Head of caudate nucleus (tissue), 42 donors: Measurements from ENCODE around the gene PRAMEF6.
"Not testable (repeated sequence)": the region's sequence is repeated elsewhere in the genome, so short reads cannot be mapped to it uniquely, and the experiment has no call there.

Experiments used
- DNase-seq, 42 donors: peaks; one replicate each; pipeline versions ENCODE4 v3.0.0 to v3.0.0-alpha.2; 2020 to 2021; ENCODE audit warnings: mixed read lengths in 7 of 42
- intact Hi-C: fragments of 100-400 bp; cut with DNase I; formaldehyde crosslinking; loops from one replicate; pipeline ENCODE4 v1.15.0; 2022

PRAMEF6 gene

DNA sequence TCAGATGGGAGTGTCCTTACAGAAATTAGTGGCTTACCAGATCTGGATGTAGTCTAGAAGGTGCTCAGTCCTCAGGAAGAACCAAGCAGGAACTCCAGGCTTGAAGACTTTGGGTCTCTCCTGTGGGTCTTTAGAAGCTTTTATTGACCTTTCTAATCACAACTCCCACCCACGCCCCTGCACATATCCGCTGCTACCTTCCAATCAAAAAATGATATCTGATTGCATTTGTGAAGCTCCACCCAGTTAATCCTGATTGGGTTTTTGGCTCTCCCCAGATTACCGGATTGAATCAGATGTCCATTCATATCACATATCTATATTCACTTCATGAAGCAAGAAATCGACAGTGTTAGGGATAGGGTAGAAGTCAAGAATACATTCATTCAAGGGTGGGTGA is at the start of gene PRAMEF6:
Gene PRAMEF6 (minus strand): TSS at position 101 of the 400 bp plus-strand sequence. CDS start 5,062 bp downstream, outside the sequence.
- intact Hi-C loops, DNase-seq: not testable (repeated sequence)

DNA sequence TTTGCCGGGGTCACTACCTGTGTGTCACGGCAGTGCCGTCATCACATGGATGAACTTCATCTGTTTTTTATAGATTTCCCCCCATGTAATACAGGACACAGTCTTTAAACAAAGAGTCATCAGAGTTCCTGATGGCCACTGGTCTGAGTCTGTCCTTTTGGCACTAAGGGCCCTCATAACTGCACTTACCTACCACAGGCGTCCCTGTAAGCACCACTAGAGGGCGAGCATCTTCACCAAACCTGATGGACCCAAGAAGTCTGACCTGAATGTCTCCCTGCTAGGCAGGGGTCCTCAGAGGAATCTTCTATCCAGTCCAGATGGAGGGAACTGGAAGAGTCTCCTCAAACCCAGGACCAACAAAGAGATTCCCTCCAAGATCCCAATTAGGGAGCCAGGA is 23.0 kb downstream of the PRAMEF6 start:
- intact Hi-C loops, DNase-seq: not testable (repeated sequence)

DNA sequence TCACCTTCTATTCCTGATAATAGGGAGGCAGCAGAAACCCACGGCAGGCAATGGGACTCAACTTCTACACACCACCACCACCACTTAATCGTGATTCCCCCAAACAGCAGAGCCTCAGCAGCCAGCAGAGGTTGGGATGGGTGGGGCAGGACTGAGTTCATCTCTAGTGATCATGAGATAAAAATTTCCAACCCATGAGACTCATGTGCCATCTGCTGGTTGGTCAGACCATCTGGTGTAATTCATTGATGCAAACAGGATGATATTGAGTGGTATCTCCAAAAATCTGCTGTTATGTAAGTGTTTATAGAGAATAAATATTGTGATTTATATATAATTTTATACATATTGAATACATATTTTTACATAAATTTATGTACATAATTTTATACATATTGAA is 25.6 kb downstream of the PRAMEF6 start:
- intact Hi-C loops, DNase-seq: not testable (repeated sequence)

DNA sequence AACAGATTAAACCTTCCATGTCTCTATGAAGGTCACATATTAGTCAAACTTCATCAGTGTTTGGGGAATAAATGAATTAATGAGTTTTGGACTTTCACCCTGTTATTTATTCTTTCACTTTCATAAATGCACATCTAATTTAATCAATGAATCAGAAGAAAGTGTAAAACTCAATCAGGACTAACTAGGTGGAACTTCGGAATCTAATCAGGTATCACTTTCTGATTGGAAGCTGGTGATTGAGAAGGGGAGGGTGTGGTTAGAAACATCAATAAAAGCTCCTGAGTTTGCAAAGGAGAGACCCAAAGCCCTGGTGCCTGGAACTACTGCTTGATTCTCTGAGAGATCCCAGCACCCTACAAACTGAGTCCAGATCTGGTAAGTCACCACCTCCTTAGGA is 31.1 kb downstream of the PRAMEF6 start, which contains the start of gene PRAMEF7:
Gene PRAMEF7 (plus strand): TSS at position 301 of the 400 bp plus-strand sequence. CDS start 1,083 bp downstream, outside the sequence.
- intact Hi-C loops = not testable (repeated sequence)

DNA sequence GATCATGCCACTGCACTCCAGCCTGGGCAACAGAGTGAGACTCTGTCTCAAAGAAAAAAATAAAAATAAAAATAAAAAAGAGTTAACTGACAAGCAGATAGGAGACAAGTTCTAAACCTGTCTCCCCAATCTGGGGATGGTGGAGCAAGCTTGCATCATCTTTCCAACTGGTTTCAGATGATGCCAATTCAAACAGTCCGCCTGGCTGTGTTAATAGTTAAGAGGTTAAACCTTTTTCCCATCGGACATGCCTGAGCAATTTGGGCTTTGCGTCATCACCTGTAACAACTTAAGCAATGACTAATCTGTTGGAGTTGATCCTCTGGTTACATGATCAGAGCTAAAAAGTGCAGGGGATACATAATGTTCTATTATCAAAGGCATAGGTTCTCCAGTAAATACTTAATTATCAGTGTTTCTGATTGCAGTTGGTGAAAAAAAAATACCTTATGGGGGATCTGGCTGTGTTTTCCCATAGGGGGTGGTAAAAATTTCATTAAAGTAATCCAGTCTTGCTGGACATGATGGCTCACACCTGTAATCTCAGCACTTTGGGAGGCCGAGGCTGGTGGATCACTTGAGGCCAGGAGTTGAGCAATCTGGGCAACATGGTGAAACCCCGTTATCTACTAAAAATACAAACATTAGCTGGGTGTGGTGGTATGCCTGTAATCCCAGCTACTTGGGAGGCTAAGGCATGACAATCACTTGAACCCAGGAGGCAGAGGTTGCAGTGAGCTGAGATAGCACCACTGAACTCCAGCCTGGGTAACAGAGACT is 43.4 kb downstream of the PRAMEF6 start:
- intact Hi-C loops, DNase-seq: not testable (repeated sequence)

More for the DNA sequence above, 31.1 kb downstream of the PRAMEF6 start, which contains the start of gene PRAMEF7:
- not testable (repeated sequence) for DNase-seq

DNA sequence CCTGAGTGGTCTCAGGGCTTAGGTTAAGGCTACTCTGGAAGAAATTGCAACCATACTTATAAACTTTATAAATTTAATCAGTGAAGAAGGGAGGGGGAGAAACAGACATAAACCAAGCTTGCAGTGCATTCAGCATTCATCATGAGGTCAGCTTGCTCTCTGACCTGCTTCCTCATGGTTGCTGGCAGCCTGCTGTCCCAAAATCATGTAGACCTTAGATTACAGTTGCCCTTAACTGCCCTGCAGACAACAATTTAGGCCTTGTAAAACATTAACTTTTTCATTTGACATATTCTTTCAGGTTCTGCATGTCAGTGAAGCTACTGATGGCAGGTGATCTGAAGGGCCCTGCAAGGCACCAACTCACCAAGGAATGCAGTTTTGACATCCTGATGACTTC is 48.2 kb downstream of the PRAMEF6 start:
- intact Hi-C loops = not testable (repeated sequence)

DNA sequence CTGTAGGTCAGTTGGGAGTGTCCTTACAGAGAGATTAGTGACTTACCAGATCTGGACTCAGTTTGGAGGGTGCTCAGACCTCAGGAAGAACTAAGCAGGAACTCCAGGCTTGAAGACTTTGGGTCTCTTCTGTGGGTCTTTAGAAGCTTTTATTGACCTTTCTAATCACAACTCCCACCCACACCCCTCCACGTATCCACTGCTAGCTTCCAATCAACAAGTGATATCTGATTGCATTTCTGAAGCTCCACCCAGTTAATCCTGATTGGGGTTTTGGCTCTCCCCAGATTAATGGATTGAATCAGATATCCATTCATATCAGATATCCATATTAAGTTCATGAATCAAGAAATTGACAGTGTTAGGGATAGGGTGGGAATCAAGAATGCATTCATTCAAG is 49.2 kb downstream of the PRAMEF6 start, which contains the start of gene PRAMEF10:
Gene PRAMEF10 (minus strand): TSS at position 101 of the 400 bp plus-strand sequence. CDS start 2,423 bp downstream, outside the sequence.
- DNase-seq, intact Hi-C loops: not testable (repeated sequence)

More for the DNA sequence above, 48.2 kb downstream of the PRAMEF6 start:
- not testable (repeated sequence) for DNase-seq
